ENCODE measurements around the gene LPCAT2. TPM values are rescaled to one million over a fixed set of nuclear protein-coding genes. Genes with fewer than 3 reads are reported as not detected.

The LPCAT2 gene
- total and polyA plus RNA-seq, 2 of the 13 experiments (the other 11 are each of a cell fraction or from before 2014, with no cell fraction given): 9.9 to 17.6 TPM

DNA sequence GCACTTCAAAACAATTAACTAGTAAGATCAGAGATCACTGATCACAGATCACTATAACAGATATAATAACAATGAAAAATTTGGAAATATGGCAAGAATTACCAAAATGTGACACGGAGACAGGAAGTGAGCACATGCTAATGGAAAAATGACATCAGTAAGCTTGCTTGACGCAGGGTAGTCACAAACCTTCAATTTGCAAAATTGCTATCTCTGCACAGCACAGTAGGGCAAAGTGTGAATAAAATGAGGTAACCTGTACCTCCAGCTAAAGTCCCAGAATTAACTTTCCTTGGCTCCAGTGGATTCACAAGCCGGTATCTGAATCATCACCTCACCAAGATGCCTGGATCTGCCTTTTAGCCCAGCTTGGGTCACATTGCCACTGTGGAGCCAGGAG is 34.1 kb upstream of the LPCAT2 start (continued):
- TF ChIP-seq, protein P1, sequence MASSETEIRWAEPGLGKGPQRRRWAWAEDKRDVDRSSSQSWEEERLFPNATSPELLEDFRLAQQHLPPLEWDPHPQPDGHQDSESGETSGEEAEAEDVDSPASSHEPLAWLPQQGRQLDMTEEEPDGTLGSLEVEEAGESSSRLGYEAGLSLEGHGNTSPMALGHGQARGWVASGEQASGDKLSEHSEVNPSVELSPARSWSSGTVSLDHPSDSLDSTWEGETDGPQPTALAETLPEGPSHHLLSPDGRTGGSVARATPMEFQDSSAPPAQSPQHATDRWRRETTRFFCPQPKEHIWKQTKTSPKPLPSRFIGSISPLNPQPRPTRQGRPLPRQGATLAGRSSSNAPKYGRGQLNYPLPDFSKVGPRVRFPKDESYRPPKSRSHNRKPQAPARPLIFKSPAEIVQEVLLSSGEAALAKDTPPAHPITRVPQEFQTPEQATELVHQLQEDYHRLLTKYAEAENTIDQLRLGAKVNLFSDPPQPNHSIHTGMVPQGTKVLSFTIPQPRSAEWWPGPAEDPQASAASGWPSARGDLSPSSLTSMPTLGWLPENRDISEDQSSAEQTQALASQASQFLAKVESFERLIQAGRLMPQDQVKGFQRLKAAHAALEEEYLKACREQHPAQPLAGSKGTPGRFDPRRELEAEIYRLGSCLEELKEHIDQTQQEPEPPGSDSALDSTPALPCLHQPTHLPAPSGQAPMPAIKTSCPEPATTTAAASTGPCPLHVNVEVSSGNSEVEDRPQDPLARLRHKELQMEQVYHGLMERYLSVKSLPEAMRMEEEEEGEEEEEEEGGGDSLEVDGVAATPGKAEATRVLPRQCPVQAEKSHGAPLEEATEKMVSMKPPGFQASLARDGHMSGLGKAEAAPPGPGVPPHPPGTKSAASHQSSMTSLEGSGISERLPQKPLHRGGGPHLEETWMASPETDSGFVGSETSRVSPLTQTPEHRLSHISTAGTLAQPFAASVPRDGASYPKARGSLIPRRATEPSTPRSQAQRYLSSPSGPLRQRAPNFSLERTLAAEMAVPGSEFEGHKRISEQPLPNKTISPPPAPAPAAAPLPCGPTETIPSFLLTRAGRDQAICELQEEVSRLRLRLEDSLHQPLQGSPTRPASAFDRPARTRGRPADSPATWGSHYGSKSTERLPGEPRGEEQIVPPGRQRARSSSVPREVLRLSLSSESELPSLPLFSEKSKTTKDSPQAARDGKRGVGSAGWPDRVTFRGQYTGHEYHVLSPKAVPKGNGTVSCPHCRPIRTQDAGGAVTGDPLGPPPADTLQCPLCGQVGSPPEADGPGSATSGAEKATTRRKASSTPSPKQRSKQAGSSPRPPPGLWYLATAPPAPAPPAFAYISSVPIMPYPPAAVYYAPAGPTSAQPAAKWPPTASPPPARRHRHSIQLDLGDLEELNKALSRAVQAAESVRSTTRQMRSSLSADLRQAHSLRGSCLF (CRISPR knock-in tag; IDR thresholded peaks at IDR 0.05; ENCODE audit: borderline replicate concordance): no peak
- TF ChIP-seq SSRP1 (CRISPR knock-in tag; IDR thresholded peaks at IDR 0.05): no peak
- TF ChIP-seq TAF1 (CRISPR knock-in tag; IDR thresholded peaks at IDR 0.05): no peak
- TF ChIP-seq ZNF775 (CRISPR knock-in tag; IDR thresholded peaks at IDR 0.05; ENCODE audit: borderline replicate concordance): no peak
- TF ChIP-seq, protein P2, sequence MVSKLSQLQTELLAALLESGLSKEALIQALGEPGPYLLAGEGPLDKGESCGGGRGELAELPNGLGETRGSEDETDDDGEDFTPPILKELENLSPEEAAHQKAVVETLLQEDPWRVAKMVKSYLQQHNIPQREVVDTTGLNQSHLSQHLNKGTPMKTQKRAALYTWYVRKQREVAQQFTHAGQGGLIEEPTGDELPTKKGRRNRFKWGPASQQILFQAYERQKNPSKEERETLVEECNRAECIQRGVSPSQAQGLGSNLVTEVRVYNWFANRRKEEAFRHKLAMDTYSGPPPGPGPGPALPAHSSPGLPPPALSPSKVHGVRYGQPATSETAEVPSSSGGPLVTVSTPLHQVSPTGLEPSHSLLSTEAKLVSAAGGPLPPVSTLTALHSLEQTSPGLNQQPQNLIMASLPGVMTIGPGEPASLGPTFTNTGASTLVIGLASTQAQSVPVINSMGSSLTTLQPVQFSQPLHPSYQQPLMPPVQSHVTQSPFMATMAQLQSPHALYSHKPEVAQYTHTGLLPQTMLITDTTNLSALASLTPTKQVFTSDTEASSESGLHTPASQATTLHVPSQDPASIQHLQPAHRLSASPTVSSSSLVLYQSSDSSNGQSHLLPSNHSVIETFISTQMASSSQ (IDR thresholded peaks at IDR 0.05; ENCODE audit: low read depth): no peak
- TF ChIP-seq, protein P2 (CRISPR knock-in tag; IDR thresholded peaks at IDR 0.05; ENCODE audit: borderline replicate concordance): no peak
- TF ChIP-seq ZSCAN22 (CRISPR knock-in tag; IDR thresholded peaks at IDR 0.05): no peak
- no peak for TF ChIP-seq MEF2D (CRISPR knock-in tag; IDR thresholded peaks at IDR 0.05)
- no peak for TF ChIP-seq NCOR1 (IDR thresholded peaks at IDR 0.05; ENCODE audit: borderline replicate concordance, low read length)

All from HepG2 (cell line).